Upper lobe of left lung (tissue), 6 donors: ENCODE results near the gene MYO6. TPM values are rescaled to one million over a fixed set of nuclear protein-coding genes. Genes with fewer than 3 reads are reported as not detected.

Source experiments
- ATAC-seq, 2 donors: fragments of 200-7000 bp; cut with Tn5 transposase; one replicate each; pipeline ENCODE4 v1.9.1; 2022; ENCODE audit warnings: mild to moderate bottlenecking in 2 of 2, moderate library complexity in 2 of 2; ENCODE audit not compliant: low FRiP score in 2 of 2
- DNase-seq, 2 donors: peaks; one replicate each; pipeline ENCODE4 v3.0.0-alpha.2; 2019 to 2020
- H3K27ac ChIP-seq, 4 donors: fragments of 200-600 bp; sonication (generic); one replicate each; pipeline ENCODE4 v1.5.1; 2016 to 2019
- H3K27me3 ChIP-seq, 4 donors: fragments of 200-600 bp; sonication (generic); one replicate each; pipeline ENCODE4 v1.5.1; 2017 to 2019
- H3K36me3 ChIP-seq, 4 donors: fragments of 200-600 bp; sonication (generic); one replicate each; pipeline ENCODE4 v1.5.1; 2016 to 2019
- H3K4me1 ChIP-seq, 4 donors: fragments of 200-600 bp; sonication (generic); one replicate each; pipeline ENCODE4 v1.5.1; 2018 to 2019
- H3K4me3 ChIP-seq, 4 donors: fragments of 200-600 bp; sonication (generic); one replicate each; pipeline ENCODE4 v1.5.1; 2017 to 2019; ENCODE audit warnings: mild to moderate bottlenecking in 2 of 4, moderate library complexity in 1 of 4
- H3K9me3 ChIP-seq, 4 donors: fragments of 200-600 bp; sonication (generic); one replicate each; pipeline ENCODE4 v1.5.1; 2018 to 2019
- EP300 ChIP-seq, 4 donors: sonication (generic); formaldehyde crosslinking; IDR thresholded peaks; one replicate each; pipeline ENCODE4 v1.5.1; 2017; ENCODE audit warnings: antibody characterized with exemption in 4 of 4, control low read depth in 2 of 4
- POLR2A ChIP-seq, 4 donors: fragments of 450-650 bp; IDR thresholded peaks; one replicate each; pipeline ENCODE4 v1.5.1; 2016 to 2017; ENCODE audit warnings: antibody characterized with exemption in 4 of 4, mild to moderate bottlenecking in 2 of 4
- POLR2AphosphoS5 ChIP-seq, 2 donors: sonication (generic); formaldehyde crosslinking; IDR thresholded peaks; one replicate each; pipeline ENCODE4 v1.5.1; 2017; ENCODE audit warnings: antibody characterized with exemption in 2 of 2
- WGBS, 2 donors: methylation state at CpG; one replicate each; pipeline ENCODE4 v1.1.5; 2017 to 2018; 5-methylcytosine and 5-hydroxymethylcytosine counted together
- total RNA-seq, 6 donors: library from RNA; depleted of rRNA in 4 of 6; stranded (reverse); fragments of >200 nt in 4 of 6; gene quantifications; one replicate each; pipeline versions ENCODE4 v1.1.0 to v1.2.1, GENCODE V29; 2016 to 2021
- TF ChIP-seq, protein P1 (sequence below), 6 experiments: fragments of 450-650 bp in 4 of 6; fragments of 200-600 bp in 2 of 6; sonication (generic) in 2 of 6; IDR thresholded peaks; one replicate each; pipeline ENCODE4 v1.5.1; 2016 to 2019; ENCODE audit warnings: antibody characterized with exemption in 6 of 6
- donor health status: DM: no; HTN: no; CAD: no; lungs with moderate emphysema.
- donor health status: DM: no; HTN: yes; CAD: no; lungs with severe emphysema.

The MYO6 gene
- total RNA-seq, 6 donors from 2014 or later: 49.0 to 94.3 (median 80.4) TPM

DNA sequence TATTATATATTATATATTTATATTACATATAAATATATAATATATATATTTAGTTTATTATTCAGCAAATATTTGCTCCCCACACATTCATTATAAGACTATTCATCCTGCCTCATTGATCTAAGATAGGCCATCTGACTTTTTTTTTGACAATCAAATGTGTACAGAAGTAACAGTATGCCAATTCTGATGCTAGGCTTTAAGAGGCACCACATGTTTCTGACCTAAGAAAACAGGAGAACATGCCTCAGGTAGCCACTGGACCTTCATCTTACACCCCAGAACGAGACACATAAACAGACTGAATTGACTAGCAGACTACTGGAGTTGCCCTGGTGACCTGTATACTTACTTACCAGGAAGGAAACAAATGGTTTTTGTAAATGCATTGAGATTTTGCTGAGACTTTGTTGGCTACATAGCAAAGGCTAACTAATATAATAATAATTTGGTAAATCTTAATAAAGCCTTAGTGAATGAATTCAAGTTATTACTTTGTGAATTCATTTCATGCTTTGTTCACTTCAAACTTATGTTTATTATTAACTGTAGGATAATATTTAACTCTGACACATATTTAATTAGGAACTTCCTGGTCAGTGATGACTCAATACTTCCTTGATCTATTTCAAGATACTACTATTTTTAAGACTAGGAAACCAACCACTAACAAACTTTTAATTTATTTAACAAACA, 13.4 kb upstream of the MYO6 start:
- peaks cover 9 to 13% (median 11%) of the 10 kb centered on the region in 4 donors for H3K4me1 ChIP-seq
- H3K27ac ChIP-seq: peak overlapping the region in 1 of 4 donors; percentile 52
- no peak for DNase-seq
- no peaks in the 10 kb centered on the region for H3K36me3 ChIP-seq
- ATAC-seq: peak in 1 of 2 donors; percentile 62
- TF ChIP-seq EP300 (IDR thresholded peaks at IDR 0.05) (no peak), POLR2AphosphoS5 (IDR thresholded peaks at IDR 0.05) (no peak), POLR2A (IDR thresholded peaks at IDR 0.05) (no peak)
- TF ChIP-seq, protein P1, sequence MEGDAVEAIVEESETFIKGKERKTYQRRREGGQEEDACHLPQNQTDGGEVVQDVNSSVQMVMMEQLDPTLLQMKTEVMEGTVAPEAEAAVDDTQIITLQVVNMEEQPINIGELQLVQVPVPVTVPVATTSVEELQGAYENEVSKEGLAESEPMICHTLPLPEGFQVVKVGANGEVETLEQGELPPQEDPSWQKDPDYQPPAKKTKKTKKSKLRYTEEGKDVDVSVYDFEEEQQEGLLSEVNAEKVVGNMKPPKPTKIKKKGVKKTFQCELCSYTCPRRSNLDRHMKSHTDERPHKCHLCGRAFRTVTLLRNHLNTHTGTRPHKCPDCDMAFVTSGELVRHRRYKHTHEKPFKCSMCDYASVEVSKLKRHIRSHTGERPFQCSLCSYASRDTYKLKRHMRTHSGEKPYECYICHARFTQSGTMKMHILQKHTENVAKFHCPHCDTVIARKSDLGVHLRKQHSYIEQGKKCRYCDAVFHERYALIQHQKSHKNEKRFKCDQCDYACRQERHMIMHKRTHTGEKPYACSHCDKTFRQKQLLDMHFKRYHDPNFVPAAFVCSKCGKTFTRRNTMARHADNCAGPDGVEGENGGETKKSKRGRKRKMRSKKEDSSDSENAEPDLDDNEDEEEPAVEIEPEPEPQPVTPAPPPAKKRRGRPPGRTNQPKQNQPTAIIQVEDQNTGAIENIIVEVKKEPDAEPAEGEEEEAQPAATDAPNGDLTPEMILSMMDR (IDR thresholded peaks at IDR 0.05): no peak
- WGBS, 2 donors: 15 to 25% methylated on average over 1 of the region's 1 CpG
- H3K9me3 ChIP-seq: no peaks in the 10 kb centered on the region
- no peak overlapping the region for H3K4me3 ChIP-seq
- no peaks in the 10 kb centered on the region for H3K27me3 ChIP-seq

DNA sequence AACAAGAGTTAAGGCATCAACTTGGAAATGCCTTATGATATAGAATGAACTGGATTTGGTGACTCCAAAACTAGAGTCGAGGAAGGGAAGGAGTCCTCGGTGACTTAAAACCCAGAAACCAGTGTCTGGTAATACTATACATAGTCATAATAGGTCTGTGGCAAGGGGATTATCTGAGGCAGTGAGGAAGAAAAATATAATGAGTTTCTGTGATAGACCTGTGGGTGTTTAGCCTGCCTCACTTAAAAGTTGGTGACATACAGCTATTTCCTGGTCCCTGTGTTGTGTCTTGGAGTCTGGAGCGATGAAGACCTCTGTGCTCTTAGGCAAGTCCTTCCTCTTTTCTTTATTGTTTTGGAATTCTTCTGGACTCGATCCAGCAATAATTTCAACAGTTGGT, 5.1 kb upstream of the MYO6 start:
- 73 to 74% methylated on average over 4 of the region's 4 CpGs for WGBS, 2 donors
- no peak for ATAC-seq
- H3K27ac ChIP-seq: no peak overlapping the region
- H3K36me3 ChIP-seq: no peaks in the 10 kb centered on the region
- TF ChIP-seq POLR2A (IDR thresholded peaks at IDR 0.05): no peak
- TF ChIP-seq, protein P1 (IDR thresholded peaks at IDR 0.05): no peak
- DNase-seq: no peak
- H3K27me3 ChIP-seq: no peaks in the 10 kb centered on the region
- H3K4me3 ChIP-seq: no peak overlapping the region
- no peaks in the 10 kb centered on the region for H3K9me3 ChIP-seq
- peaks cover 3 to 11% (median 10%) of the 10 kb centered on the region in 4 donors for H3K4me1 ChIP-seq

DNA sequence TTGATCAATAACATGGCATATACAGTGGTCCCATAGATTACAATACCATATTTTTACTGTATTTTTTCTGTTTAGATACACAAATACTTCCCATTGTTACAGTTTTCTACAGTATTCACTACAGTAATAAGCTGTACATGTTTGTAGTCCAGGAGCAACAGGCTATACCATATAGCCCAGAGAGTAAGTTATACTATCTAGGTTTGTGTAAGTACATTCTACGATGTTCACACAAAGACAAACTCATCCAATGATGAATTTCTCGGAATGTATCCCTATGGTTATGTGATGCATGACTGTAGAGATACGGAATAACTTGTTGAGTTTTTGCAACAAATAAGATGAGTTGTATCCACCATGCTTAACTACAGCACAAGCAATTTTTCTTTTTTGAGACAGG, 3.6 kb upstream of the MYO6 start:
- no peak overlapping the region for H3K4me3 ChIP-seq
- no peak for ATAC-seq
- H3K27me3 ChIP-seq: no peaks in the 10 kb centered on the region
- no peak for DNase-seq
- no peaks in the 10 kb centered on the region for H3K36me3 ChIP-seq
- peaks cover 6 to 13% (median 10%) of the 10 kb centered on the region in 4 donors for H3K4me1 ChIP-seq
- no peaks in the 10 kb centered on the region for H3K9me3 ChIP-seq
- 95 to 98% methylated on average over 3 of the region's 3 CpGs for WGBS, 2 donors
- H3K27ac ChIP-seq: no peak overlapping the region
- TF ChIP-seq POLR2AphosphoS5 (IDR thresholded peaks at IDR 0.05): no peak

DNA sequence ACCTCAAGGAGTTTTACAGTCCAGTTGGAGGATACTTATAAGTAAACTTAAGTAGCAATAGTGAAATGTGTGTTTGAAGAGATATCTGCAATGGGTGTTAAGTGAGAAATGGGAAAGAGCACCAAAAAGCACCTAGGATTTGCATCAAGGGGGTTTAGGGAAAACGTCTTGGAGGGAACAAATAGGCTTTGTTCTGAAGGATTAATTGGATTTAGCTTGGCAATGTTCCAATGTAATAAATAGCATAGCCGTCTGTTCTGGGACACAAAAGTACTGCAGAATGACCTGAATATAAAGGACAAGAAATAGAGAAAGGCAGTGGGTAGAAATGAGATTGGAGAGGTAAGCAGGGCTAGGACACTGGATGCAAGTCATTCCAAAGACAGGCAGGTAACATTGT, 2.8 kb upstream of the MYO6 start:
- H3K9me3 ChIP-seq: no peaks in the 10 kb centered on the region

DNA sequence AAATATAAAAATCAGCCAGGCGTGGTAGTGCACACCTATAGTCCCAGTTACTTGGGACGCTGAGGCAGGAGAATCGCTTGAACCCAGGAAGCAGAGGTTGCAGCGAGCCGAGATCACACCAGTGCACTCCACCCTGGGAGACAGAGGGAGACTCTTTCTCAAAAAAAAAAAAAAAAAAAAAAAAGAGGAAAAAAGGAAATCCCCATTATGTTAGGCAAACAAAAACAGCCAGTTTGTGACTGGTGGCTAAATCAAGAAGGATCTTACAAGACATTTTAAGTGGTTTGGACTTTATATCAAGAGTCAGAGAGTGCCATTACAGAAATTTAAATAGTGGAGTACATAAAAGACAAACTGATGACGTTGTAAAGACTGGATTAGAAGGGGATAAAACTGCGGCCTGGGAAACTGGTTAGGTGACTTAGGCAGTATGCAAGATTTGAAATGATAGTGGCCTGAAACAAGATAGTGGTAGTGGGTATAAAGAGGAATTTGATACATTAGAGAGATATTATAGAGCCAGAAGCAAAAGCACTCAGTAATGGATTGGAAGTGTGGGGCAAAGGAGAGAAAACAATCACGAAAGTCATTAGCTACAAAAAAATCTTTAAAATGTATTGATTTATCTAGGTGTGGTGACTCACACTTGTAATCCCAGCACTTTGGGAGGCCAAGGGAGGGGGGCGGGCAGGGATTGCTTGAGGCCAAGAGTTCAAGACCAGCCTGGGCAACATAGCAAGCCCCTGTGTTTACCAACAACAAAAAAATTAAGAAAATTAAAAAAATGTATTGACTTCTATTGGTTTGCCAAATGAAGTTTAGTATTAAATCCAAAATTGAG, 1.7 kb upstream of the MYO6 start:
- no peaks in the 10 kb centered on the region for H3K27me3 ChIP-seq
- H3K36me3 ChIP-seq: no peaks in the 10 kb centered on the region
- TF ChIP-seq, protein P1 (IDR thresholded peaks at IDR 0.05): no peak
- no peak for TF ChIP-seq POLR2A (IDR thresholded peaks at IDR 0.05)
- TF ChIP-seq EP300 (IDR thresholded peaks at IDR 0.05): peak in 2 of 4 donors; percentile 2 to 33
- peak in 1 of 2 donors; percentile 54 for ATAC-seq
- H3K27ac ChIP-seq: peak overlapping the region in 1 of 4 donors; percentile 15
- H3K4me3 ChIP-seq: no peak overlapping the region
- WGBS, 2 donors: 68 to 77% methylated on average over 9 of the region's 9 CpGs
- peak in 1 of 2 donors; percentile 71 for DNase-seq
- H3K4me1 ChIP-seq: peaks cover 10 to 27% (median 15%) of the 10 kb centered on the region in 4 donors
- no peaks in the 10 kb centered on the region for H3K9me3 ChIP-seq

More for the DNA sequence above, 2.8 kb upstream of the MYO6 start:
- TF ChIP-seq EP300 (IDR thresholded peaks at IDR 0.05) (no peak), POLR2A (IDR thresholded peaks at IDR 0.05) (no peak), POLR2AphosphoS5 (IDR thresholded peaks at IDR 0.05) (no peak)
- TF ChIP-seq, protein P1 (IDR thresholded peaks at IDR 0.05): no peak
- ATAC-seq: no peak
- no peak overlapping the region for H3K27ac ChIP-seq
- H3K4me3 ChIP-seq: no peak overlapping the region
- WGBS, 2 donors: 10 to 21% methylated on average over 2 of the region's 2 CpGs
- H3K36me3 ChIP-seq: no peaks in the 10 kb centered on the region
- H3K27me3 ChIP-seq: no peaks in the 10 kb centered on the region
- peaks cover 9 to 19% (median 10%) of the 10 kb centered on the region in 4 donors for H3K4me1 ChIP-seq
- DNase-seq: no peak
